Bronchial epithelial cell (primary cell): ENCODE results near the gene CDC20. TPM values are rescaled to one million over a fixed set of nuclear protein-coding genes. Genes with fewer than 3 reads are reported as not detected.

ENCODE experiments used
- DNase-seq: peaks from one replicate; pipeline ENCODE4 v3.0.0-alpha.2; 2010; ENCODE audit warnings: low read depth
- FAIRE-seq: peaks from 2 replicates; lab custom pipeline; 2011; peaks lifted over from hg19 to GRCh38; lab: Jason Lieb, UNC
- H3K27me3 ChIP-seq: 2 replicates; pipeline ENCODE4 v1.5.1; 2011; ENCODE audit warnings: low read length; ENCODE audit not compliant: control insufficient read depth, insufficient read depth
- H3K36me3 ChIP-seq: 2 replicates; pipeline ENCODE4 v1.5.1; 2011; ENCODE audit warnings: low read length; ENCODE audit not compliant: control insufficient read depth, insufficient read depth
- H3K4me3 ChIP-seq: 2 replicates; pipeline ENCODE4 v1.5.1; 2011; ENCODE audit warnings: mild to moderate bottlenecking, low read depth, low read length, control low read depth
- CTCF ChIP-seq: IDR thresholded peaks from 2 replicates; pipeline ENCODE4 v1.5.1; 2011; ENCODE audit warnings: mild to moderate bottlenecking, moderate library complexity, low read length, control low read depth, inconsistent platforms; ENCODE audit not compliant: insufficient read depth, severe bottlenecking
- total RNA-seq: library from RNA; depleted of rRNA; stranded (reverse); fragments of >200 nt; gene quantifications from 2 replicates; pipeline ENCODE4 v1.2.1, GENCODE V29; 2014

Gene CDC20
- total RNA-seq, 1 donor from 2014 or later: 2.6 TPM

- Histone ChIP-seq H3K27me3 (no peaks in the 10 kb centered on the region), H3K4me3 (no peak overlapping the region), H3K36me3 (no peaks in the 10 kb centered on the region)
- peak; percentile 36 for FAIRE-seq
- TF ChIP-seq CTCF: no peak
- DNase-seq: no peak
Observed at GRCh38 chr1:43331688-43332087, 27.1 kb upstream of the CDC20 start.

GRCh38 chr1:43334453-43335205 lies 24.2 kb upstream of the CDC20 start:
- DNase-seq (no peak), FAIRE-seq (peak; percentile 73)

GRCh38 chr1:43337588-43337987 lies 21.2 kb upstream of the CDC20 start, which contains the start of gene MPL:
TSS of gene MPL (plus strand) at chr1:43337818. CDS start at chr1:43337849, 31 bp downstream.
- no peak for TF ChIP-seq CTCF
- no peaks in the 10 kb centered on the region for H3K36me3 ChIP-seq
- DNase-seq (no peak), FAIRE-seq (no peak)
- peaks cover 3% of the 10 kb centered on the region for H3K27me3 ChIP-seq
- no peak within 1 kb of the TSS for H3K4me3 ChIP-seq

More at GRCh38 chr1:43334453-43335205, 24.2 kb upstream of the CDC20 start:
- H3K4me3 ChIP-seq: no peak overlapping the region
- H3K36me3 ChIP-seq: no peaks in the 10 kb centered on the region
- TF ChIP-seq CTCF: no peak
- peaks cover 3% of the 10 kb centered on the region for H3K27me3 ChIP-seq

- H3K27me3 ChIP-seq: peaks cover 3% of the 10 kb centered on the region
- FAIRE-seq (no peak), DNase-seq (no peak)
- H3K4me3 ChIP-seq: no peak overlapping the region
- H3K36me3 ChIP-seq: no peaks in the 10 kb centered on the region
- no peak for TF ChIP-seq CTCF
Observed at GRCh38 chr1:43338001-43338400, 20.8 kb upstream of the CDC20 start.

GRCh38 chr1:43339584-43340232 lies 19.1 kb upstream of the CDC20 start:
- peaks cover 3% of the 10 kb centered on the region for H3K27me3 ChIP-seq
- TF ChIP-seq CTCF: no peak
- no peak overlapping the region for H3K4me3 ChIP-seq
- DNase-seq (no peak), FAIRE-seq (no peak)
- no peaks in the 10 kb centered on the region for H3K36me3 ChIP-seq
